Right lobe of liver (tissue), 4 donors: ENCODE data around the gene TNFSF13B.

Source experiments
- CTCF ChIP-seq, 4 donors: fragments of 200-600 bp in 3 of 4; fragments of 450-650 bp in 1 of 4; IDR thresholded peaks; one replicate each; pipeline versions ENCODE4 v1.5.1 to v1.8.0; 2016 to 2022; ENCODE audit warnings: antibody characterized with exemption in 4 of 4, mild to moderate bottlenecking in 2 of 4
- POLR2A ChIP-seq: fragments of 450-650 bp; IDR thresholded peaks from one replicate; pipeline ENCODE4 v1.6.1; 2017; ENCODE audit warnings: antibody characterized with exemption, mild to moderate bottlenecking
- donor health status: DM: no; HTN: no; CAD: no.
- donor health status: DM: no; HTN: no; CAD: no.
- donor health status: DM: no; HTN: yes; CAD: no.

- TF ChIP-seq POLR2A (no peak), CTCF (IDR thresholded peaks at IDR 0.05) (no peak)
Measured at GRCh38 chr13:108288741-108289140, 19.2 kb downstream of the TNFSF13B start.
